ENCODE results near the gene ELAPOR1. TPM values are rescaled to one million over a fixed set of nuclear protein-coding genes. Genes with fewer than 3 reads are reported as not detected.

Gene ELAPOR1
- total and polyA plus RNA-seq, 2 donors (not counting 1 experiment from before 2014, with no cell fraction given): 0.17 to 0.76 TPM

DNA sequence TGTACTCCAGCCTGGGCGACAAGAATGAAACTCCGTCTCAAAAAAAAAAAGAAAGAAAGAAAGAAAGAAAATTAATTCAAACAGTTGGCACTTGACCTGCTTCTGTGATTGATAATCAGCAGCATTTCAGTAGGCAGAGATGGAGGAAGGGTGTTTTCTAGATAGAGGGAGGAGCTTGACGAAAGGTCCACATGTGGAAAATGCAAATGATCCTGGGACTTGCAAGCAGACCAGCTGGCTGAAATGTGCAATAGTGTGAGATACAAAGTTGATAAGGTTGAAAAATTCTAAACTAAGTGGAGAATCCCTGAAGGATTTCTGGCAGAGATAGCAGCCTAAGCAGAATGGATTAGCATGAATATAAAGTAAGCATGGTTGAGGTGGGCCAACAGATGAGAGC is 4.2 kb downstream of the ELAPOR1 start:
- Histone ChIP-seq H3K27ac (ENCODE audit: insufficient read depth, low read length) (no peak overlapping the region), H3K9ac (ENCODE audit: insufficient read depth, low read length) (no peak overlapping the region), H3K4me1 (ENCODE audit: control insufficient read depth, extremely low read depth, insufficient read depth, low read length) (no peaks in the 10 kb centered on the region), H3K36me3 (ENCODE audit: control insufficient read depth, insufficient read depth, low read length) (no peaks in the 10 kb centered on the region), H3K9me3 (ENCODE audit: control insufficient read depth, insufficient read depth, low read depth, low read length) (no peaks in the 10 kb centered on the region), H3K79me2 (ENCODE audit: control insufficient read depth, insufficient read depth, low read length) (no peaks in the 10 kb centered on the region), H3K27me3 (ENCODE audit: control insufficient read depth, insufficient read depth, low read length) (peaks cover 17% of the 10 kb centered on the region), H3K4me3 (replicated peaks in 1 of 4; ENCODE audit: control extremely low read depth in 1 of 4, insufficient read depth in 1 of 4, low read depth in 3 of 4, low read length in 4 of 4) (no peak overlapping the region), H2AFZ (ENCODE audit: low read length) (no peak overlapping the region), H4K20me1 (ENCODE audit: control insufficient read depth, extremely low read depth, insufficient read depth, low read length) (no peaks in the 10 kb centered on the region), H3K4me2 (ENCODE audit: extremely low read depth, insufficient read depth, low read length) (no peak overlapping the region)
- TF ChIP-seq CTCF (conservative IDR thresholded peaks at IDR 0.05 in 1 of 2, IDR thresholded peaks at IDR 0.05 in 1 of 2; ENCODE audit: low read depth in 1 of 2, low read length in 2 of 2) (no peak), EZH2 (IDR thresholded peaks at IDR 0.05; ENCODE audit: low read length, missing control alignments) (no peak)
- DNase-seq (ENCODE audit: low read depth in 2 of 2): no peak

- Histone ChIP-seq H3K27me3 (ENCODE audit: control insufficient read depth, insufficient read depth, low read length) (no peaks in the 10 kb centered on the region), H4K20me1 (ENCODE audit: control insufficient read depth, extremely low read depth, insufficient read depth, low read length) (no peaks in the 10 kb centered on the region), H3K9ac (ENCODE audit: insufficient read depth, low read length) (no peak overlapping the region), H3K4me2 (ENCODE audit: extremely low read depth, insufficient read depth, low read length) (no peak overlapping the region), H3K36me3 (ENCODE audit: control insufficient read depth, insufficient read depth, low read length) (no peaks in the 10 kb centered on the region), H3K79me2 (ENCODE audit: control insufficient read depth, insufficient read depth, low read length) (no peaks in the 10 kb centered on the region), H3K27ac (ENCODE audit: insufficient read depth, low read length) (no peak overlapping the region), H3K9me3 (ENCODE audit: control insufficient read depth, insufficient read depth, low read depth, low read length) (no peaks in the 10 kb centered on the region), H3K4me3 (replicated peaks in 1 of 4; ENCODE audit: control extremely low read depth in 1 of 4, insufficient read depth in 1 of 4, low read depth in 3 of 4, low read length in 4 of 4) (no peak overlapping the region), H3K4me1 (ENCODE audit: control insufficient read depth, extremely low read depth, insufficient read depth, low read length) (no peaks in the 10 kb centered on the region), H2AFZ (ENCODE audit: low read length) (no peak overlapping the region)
- DNase-seq (ENCODE audit: low read depth in 2 of 2): no peak
- TF ChIP-seq CTCF (conservative IDR thresholded peaks at IDR 0.05 in 1 of 2, IDR thresholded peaks at IDR 0.05 in 1 of 2; ENCODE audit: low read depth in 1 of 2, low read length in 2 of 2): no peak
These were observed 6.4 kb downstream of the ELAPOR1 start for GRCh38 chr1:109120356-109120755.

GRCh38 chr1:109131059-109131458 is 17.1 kb downstream of the ELAPOR1 start:
- TF ChIP-seq EZH2 (IDR thresholded peaks at IDR 0.05; ENCODE audit: low read length, missing control alignments) (no peak), CTCF (conservative IDR thresholded peaks at IDR 0.05 in 1 of 2, IDR thresholded peaks at IDR 0.05 in 1 of 2; ENCODE audit: low read depth in 1 of 2, low read length in 2 of 2) (no peak)

More at GRCh38 chr1:109131059-109131458, 17.1 kb downstream of the ELAPOR1 start:
- Histone ChIP-seq H3K4me1 (ENCODE audit: control insufficient read depth, extremely low read depth, insufficient read depth, low read length) (no peaks in the 10 kb centered on the region), H4K20me1 (ENCODE audit: control insufficient read depth, extremely low read depth, insufficient read depth, low read length) (no peaks in the 10 kb centered on the region), H3K9me3 (ENCODE audit: control insufficient read depth, insufficient read depth, low read depth, low read length) (no peaks in the 10 kb centered on the region), H3K4me3 (replicated peaks in 1 of 4; ENCODE audit: control extremely low read depth in 1 of 4, insufficient read depth in 1 of 4, low read depth in 3 of 4, low read length in 4 of 4) (no peak overlapping the region), H3K4me2 (ENCODE audit: extremely low read depth, insufficient read depth, low read length) (no peak overlapping the region), H3K9ac (ENCODE audit: insufficient read depth, low read length) (no peak overlapping the region), H3K27me3 (ENCODE audit: control insufficient read depth, insufficient read depth, low read length) (no peaks in the 10 kb centered on the region), H3K79me2 (ENCODE audit: control insufficient read depth, insufficient read depth, low read length) (no peaks in the 10 kb centered on the region), H3K36me3 (ENCODE audit: control insufficient read depth, insufficient read depth, low read length) (no peaks in the 10 kb centered on the region), H2AFZ (ENCODE audit: low read length) (no peak overlapping the region), H3K27ac (ENCODE audit: insufficient read depth, low read length) (no peak overlapping the region)
- DNase-seq (ENCODE audit: low read depth in 2 of 2): no peak
